H1 (cell line): Measurements from ENCODE around the gene FAM184B. TPM values are rescaled to one million over a fixed set of nuclear protein-coding genes. Genes with fewer than 3 reads are reported as not detected.
A peak's percentile ranks its signal among the peaks of the same experiment; 100 is the strongest.

Experiments used
- CHD7 ChIP-seq: fragments of 300-600 bp; sonication (generic); IDR thresholded peaks from 2 replicates; pipeline ENCODE4 v1.7.1; 2012; ENCODE audit warnings: low read length, moderate library complexity, mild to moderate bottlenecking, inconsistent platforms; ENCODE audit not compliant: insufficient replicate concordance
- CREB1 ChIP-seq: IDR thresholded peaks from 2 replicates; pipeline ENCODE4 v1.6.1; 2012; ENCODE audit warnings: inconsistent platforms
- EGR1 ChIP-seq: IDR thresholded peaks from 2 replicates; pipeline ENCODE4 v1.6.1; 2011; ENCODE audit warnings: low read depth, low read length, borderline replicate concordance
- GABPA ChIP-seq: IDR thresholded peaks from 2 replicates; pipeline ENCODE4 v1.6.1; 2011; ENCODE audit warnings: mild to moderate bottlenecking, low read length, moderate library complexity, borderline replicate concordance; ENCODE audit not compliant: insufficient read depth
- KDM4A ChIP-seq: IDR thresholded peaks from one replicate; pipeline ENCODE4 v1.7.1; 2012; ENCODE audit warnings: low read depth, mild to moderate bottlenecking, moderate library complexity, low read length, inconsistent platforms; ENCODE audit not compliant: severe bottlenecking
- KDM5A ChIP-seq: fragments of 200-600 bp; IDR thresholded peaks from 2 replicates; pipeline ENCODE4 v1.7.1; 2012; ENCODE audit warnings: mild to moderate bottlenecking, low read length, inconsistent platforms, mixed read lengths
- NANOG ChIP-seq: IDR thresholded peaks from 2 replicates; pipeline ENCODE4 v1.6.1; 2011; ENCODE audit warnings: low read length, low read depth, mild to moderate bottlenecking, inconsistent platforms; ENCODE audit not compliant: insufficient read depth, poor library complexity, severe bottlenecking
- TAF7 ChIP-seq: optimal IDR thresholded peaks from 2 replicates; pipeline ENCODE3; 2011; ENCODE audit warnings: low read depth, mild to moderate bottlenecking, inconsistent platforms, low read length, moderate library complexity, borderline replicate concordance
- TCF12 ChIP-seq: IDR thresholded peaks from 2 replicates; pipeline ENCODE4 v1.6.1; 2011; ENCODE audit warnings: low read depth, mild to moderate bottlenecking, low read length
- polyA plus RNA-seq, 7 experiments: library from polyadenylated mRNA; depleted of rRNA in 3 of 7; stranded (reverse) in 5 of 7; unstranded in 2 of 7; fragments of >200 nt in 5 of 7; fragments of 200-250 nt in 2 of 7; gene quantifications; 1 replicate in 5 of 7; 2 replicates in 1 of 7; 4 replicates in 1 of 7; pipeline versions ENCODE4 v1.2.1 to v1.2.3, GENCODE V29; 2011 to 2013; ENCODE audit warnings: missing spikeins in 2 of 7, mixed read lengths in 2 of 7
- total RNA-seq: library from RNA; stranded (reverse); fragmentation: NEBNext Ultra II Directional; extraction: Animal tissue kit (Norgen Biotek cat#: 25700); gene quantifications from 2 replicates; pipeline ENCODE4 v1.2.1, GENCODE V29; 2021

Gene FAM184B
- total and polyA plus RNA-seq, 2 of the 8 experiments (the other 6 are each of a cell fraction or from before 2014, with no cell fraction given): 0.05 to 0.39 TPM

GRCh38 chr4:17781300-17782287 lies at the start of gene FAM184B (continued):
- TF ChIP-seq NANOG (no peak), EGR1 (no peak), CHD7 (no peak), GABPA (no peak), TAF7 (no peak), CREB1 (no peak), TCF12 (no peak), KDM4A (peak; percentile 97), KDM5A (no peak)
